GM12878 (cell line): ENCODE results near the gene PELO. TPM values are rescaled to one million over a fixed set of nuclear protein-coding genes. Genes with fewer than 3 reads are reported as not detected.

Experiments used
- ATAC-seq: fragments of 200-7000 bp; cut with Tn5 transposase; 3 replicates; pipeline ENCODE4 v1.9.1; 2020; ENCODE audit warnings: mild to moderate bottlenecking, moderate library complexity
- BruUV-seq: library from RNA; stranded (reverse); fragments of 400-500 nt; replicated peaks from 2 replicates; lab custom pipeline; 2021; lab: Mats Ljungman, UMichigan
- CTCF ChIA-PET: fragments of 300-600 bp; sonication (Branson Sonifier 250); formaldehyde crosslinking; extraction: SDS; loops from one replicate; lab custom pipeline; 2021; ENCODE audit warnings: inconsistent platforms; lab: Yijun Ruan, JAX
- POLR2A ChIA-PET: fragments of 350-600 bp; formaldehyde crosslinking; extraction: SDS; loops from one replicate; lab custom pipeline; 2021; ENCODE audit warnings: inconsistent platforms; lab: Charles Lee
- RAD21 ChIA-PET: fragments of 300-600 bp; sonication (Branson Sonifier 250); formaldehyde crosslinking; loops from one replicate; lab custom pipeline; 2023; ENCODE audit warnings: antibody characterized with exemption; ENCODE audit not compliant: unreplicated experiment; lab: Charles Lee
- SMC1A ChIA-PET: fragments of 300-600 bp; sonication (Branson Sonifier 250); formaldehyde crosslinking; loops from one replicate; lab custom pipeline; 2023; ENCODE audit not compliant: unreplicated experiment, uncharacterized antibody; lab: Charles Lee
- DNase-seq: peaks from one replicate; pipeline ENCODE4 v3.0.0-alpha.2; 2011; ENCODE audit warnings: low read depth, low spot score
- FAIRE-seq: peaks from 3 replicates; lab custom pipeline; 2011; peaks lifted over from hg19 to GRCh38; lab: Jason Lieb, UNC
- H2AFZ ChIP-seq: 2 replicates; pipeline ENCODE4 v1.6.0; 2011; ENCODE audit warnings: low read depth, low read length, control low read depth; ENCODE audit not compliant: control insufficient read depth
- H3K27ac ChIP-seq: 2 replicates; pipeline ENCODE4 v1.5.1; 2011; ENCODE audit warnings: control low read depth; ENCODE audit not compliant: control insufficient read depth, insufficient read depth
- H3K27me3 ChIP-seq, 2 experiments: replicated peaks in 1 of 2; 2 replicates each; pipeline versions ENCODE4 v1.6.0 to v1.6.1; 2011; ENCODE audit warnings: low read length in 1 of 2; ENCODE audit not compliant: control insufficient read depth in 2 of 2, insufficient read depth in 2 of 2
- H3K36me3 ChIP-seq, 2 experiments: 2 replicates each; pipeline ENCODE4 v1.5.1; 2011; ENCODE audit warnings: low read length in 1 of 2; ENCODE audit not compliant: control insufficient read depth in 2 of 2, insufficient read depth in 2 of 2
- H3K4me1 ChIP-seq: 2 replicates; pipeline ENCODE4 v1.6.1; 2011; ENCODE audit warnings: mild to moderate bottlenecking, low read length, moderate library complexity, mixed read lengths; ENCODE audit not compliant: control insufficient read depth, insufficient read depth
- H3K4me2 ChIP-seq: 2 replicates; pipeline ENCODE4 v1.6.0; 2011; ENCODE audit warnings: control low read depth; ENCODE audit not compliant: control insufficient read depth, insufficient read depth
- H3K4me3 ChIP-seq: fragments of 200-600 bp; sonication (generic); 2 replicates; pipeline ENCODE4 v1.5.1; 2016
- H3K79me2 ChIP-seq: 2 replicates; pipeline ENCODE4 v1.6.0; 2011; ENCODE audit warnings: low read length; ENCODE audit not compliant: control insufficient read depth, insufficient read depth
- H3K9ac ChIP-seq: 2 replicates; pipeline ENCODE4 v1.8.0; 2011; ENCODE audit warnings: low read length, control low read depth, mixed read lengths; ENCODE audit not compliant: control insufficient read depth, insufficient read depth
- H3K9me3 ChIP-seq: replicated peaks from 3 replicates; pipeline ENCODE4 v1.5.1; 2011; ENCODE audit warnings: mild to moderate bottlenecking, low read length; ENCODE audit not compliant: control insufficient read depth, insufficient read depth
- H4K20me1 ChIP-seq: 2 replicates; pipeline ENCODE4 v1.6.0; 2011; ENCODE audit not compliant: control insufficient read depth, insufficient read depth
- CHD1 ChIP-seq: IDR thresholded peaks from 2 replicates; pipeline ENCODE4 v1.6.1; 2012; ENCODE audit warnings: low read depth, low read length, improper control_type of control experiment
- HCFC1 ChIP-seq: fragments of 150-350 bp; IDR thresholded peaks from 2 replicates; pipeline ENCODE4 v1.6.1; 2014; ENCODE audit warnings: low read length
- JUND ChIP-seq: IDR thresholded peaks from 2 replicates; pipeline ENCODE4 v1.6.1; 2012; ENCODE audit warnings: low read depth, mild to moderate bottlenecking, low read length, improper control_type of control experiment, moderate library complexity
- SREBF2 ChIP-seq: IDR thresholded peaks from 2 replicates; pipeline ENCODE4 v1.6.1; 2012; ENCODE audit warnings: mild to moderate bottlenecking, low read length
- SUZ12 ChIP-seq: fragments of 200-600 bp; sonication (generic); IDR thresholded peaks from one replicate; pipeline ENCODE4 v1.6.1; 2018; ENCODE audit warnings: antibody characterized with exemption, mild to moderate bottlenecking; ENCODE audit not compliant: unreplicated experiment
- TCF12 ChIP-seq: IDR thresholded peaks from 2 replicates; pipeline ENCODE4 v1.6.1; 2011; ENCODE audit warnings: low read depth, mild to moderate bottlenecking, low read length
- WGBS: methylation state at CpG from one replicate; pipeline ENCODE4 v1.1.6; 2016; ENCODE audit warnings: low lambda C conversion rate; ENCODE audit not compliant: insufficient replicate concordance, insufficient coverage; ENCODE audit errors: missing lambda C conversion rate; 5-methylcytosine and 5-hydroxymethylcytosine counted together
- in situ Hi-C: fragments of 300-500 bp; cut with MboI; formaldehyde crosslinking; loops from 9 replicates; pipeline ENCODE4 v1.14.3; 2018; ENCODE audit warnings: mixed read lengths
- intact Hi-C: fragments of 100-400 bp; cut with micrococcal nuclease; formaldehyde crosslinking; loops from one replicate; pipeline ENCODE4 v1.14.2; 2022; ENCODE audit not compliant: unreplicated experiment
- polyA plus RNA-seq, 11 experiments: library from polyadenylated mRNA; depleted of rRNA in 4 of 11; unstranded in 6 of 11; stranded (reverse) in 5 of 11; fragments of >200 nt; fragmentation: Nextera tagmentation in 4 of 11; fragmentation: Illumina TruSeq in 1 of 11; extraction: Ambion mirVana in 4 of 11; extraction: Trizol in 1 of 11; gene quantifications; 1 replicate in 1 of 11; 2 replicates in 10 of 11; pipeline versions ENCODE4 v1.2.1 to v1.2.3, GENCODE V29; 2011 to 2016; ENCODE audit warnings: inconsistent platforms in 2 of 11, missing spikeins in 2 of 11, low read depth in 1 of 11
- total RNA-seq, 4 experiments: library from RNA; depleted of rRNA in 3 of 4; stranded (reverse); fragments of >200 nt in 3 of 4; fragmentation: Illumina TruSeq in 1 of 4; extraction: Trizol in 1 of 4; gene quantifications; 2 replicates each; pipeline versions ENCODE4 v1.2.1 to v1.2.3, GENCODE V29; 2013 to 2021
- TF ChIP-seq, protein P1 (sequence below): fragments of 450-650 bp; IDR thresholded peaks from 2 replicates; pipeline ENCODE4 v1.6.1; 2017; ENCODE audit warnings: mild to moderate bottlenecking, moderate library complexity

The PELO gene
- total and polyA plus RNA-seq, 10 of the 15 experiments (the other 5 are each of a cell fraction or from before 2014, with no cell fraction given) = 5.6 to 11.9 (median 8.7) TPM

DNA sequence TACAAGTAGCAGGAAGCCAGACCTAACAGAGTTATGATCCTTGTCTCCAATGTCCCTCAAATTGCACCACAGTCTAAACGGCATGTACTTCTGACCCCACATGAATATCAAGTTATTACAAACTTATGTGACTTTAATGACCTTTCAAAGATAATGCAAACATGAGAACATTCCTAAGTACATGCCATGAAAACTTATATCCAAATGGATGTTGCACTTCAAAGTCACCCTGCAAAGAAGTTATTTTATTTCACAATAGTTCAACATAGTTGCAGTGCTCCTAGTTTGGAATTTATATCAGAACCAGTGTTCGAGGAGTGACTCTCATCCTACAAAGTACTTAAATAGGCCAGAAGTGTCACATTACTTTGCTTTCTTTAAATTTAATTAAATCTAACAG is 41.2 kb upstream of the PELO start:
- Histone ChIP-seq H3K36me3 (no peaks in the 10 kb centered on the region), H4K20me1 (no peaks in the 10 kb centered on the region), H2AFZ (no peak overlapping the region), H3K27me3 (no peaks in the 10 kb centered on the region; a peak in 2 of 4 replicates), H3K27ac (no peak overlapping the region), H3K9me3 (no peaks in the 10 kb centered on the region), H3K4me2 (no peak overlapping the region), H3K4me3 (no peak overlapping the region), H3K4me1 (no peaks in the 10 kb centered on the region; the same call in 1 of the 2 replicates), H3K79me2 (no peaks in the 10 kb centered on the region), H3K9ac (no peak overlapping the region)
- DNase-seq (no peak), FAIRE-seq (no peak), ATAC-seq (no peak)
- ChIA-PET RAD21 (no interaction called here), CTCF (no interaction called here), SMC1A (no interaction called here), POLR2A (no interaction called here)
- in situ Hi-C loops = no loop called here
- no TSS peak for BruUV-seq
- 45% methylated on average over 2 of the region's 2 CpGs for WGBS
- TF ChIP-seq SUZ12 (no peak), TCF12 (no peak), CHD1 (no peak), HCFC1 (no peak), JUND (no peak), SREBF2 (no peak)
- TF ChIP-seq, protein P1, sequence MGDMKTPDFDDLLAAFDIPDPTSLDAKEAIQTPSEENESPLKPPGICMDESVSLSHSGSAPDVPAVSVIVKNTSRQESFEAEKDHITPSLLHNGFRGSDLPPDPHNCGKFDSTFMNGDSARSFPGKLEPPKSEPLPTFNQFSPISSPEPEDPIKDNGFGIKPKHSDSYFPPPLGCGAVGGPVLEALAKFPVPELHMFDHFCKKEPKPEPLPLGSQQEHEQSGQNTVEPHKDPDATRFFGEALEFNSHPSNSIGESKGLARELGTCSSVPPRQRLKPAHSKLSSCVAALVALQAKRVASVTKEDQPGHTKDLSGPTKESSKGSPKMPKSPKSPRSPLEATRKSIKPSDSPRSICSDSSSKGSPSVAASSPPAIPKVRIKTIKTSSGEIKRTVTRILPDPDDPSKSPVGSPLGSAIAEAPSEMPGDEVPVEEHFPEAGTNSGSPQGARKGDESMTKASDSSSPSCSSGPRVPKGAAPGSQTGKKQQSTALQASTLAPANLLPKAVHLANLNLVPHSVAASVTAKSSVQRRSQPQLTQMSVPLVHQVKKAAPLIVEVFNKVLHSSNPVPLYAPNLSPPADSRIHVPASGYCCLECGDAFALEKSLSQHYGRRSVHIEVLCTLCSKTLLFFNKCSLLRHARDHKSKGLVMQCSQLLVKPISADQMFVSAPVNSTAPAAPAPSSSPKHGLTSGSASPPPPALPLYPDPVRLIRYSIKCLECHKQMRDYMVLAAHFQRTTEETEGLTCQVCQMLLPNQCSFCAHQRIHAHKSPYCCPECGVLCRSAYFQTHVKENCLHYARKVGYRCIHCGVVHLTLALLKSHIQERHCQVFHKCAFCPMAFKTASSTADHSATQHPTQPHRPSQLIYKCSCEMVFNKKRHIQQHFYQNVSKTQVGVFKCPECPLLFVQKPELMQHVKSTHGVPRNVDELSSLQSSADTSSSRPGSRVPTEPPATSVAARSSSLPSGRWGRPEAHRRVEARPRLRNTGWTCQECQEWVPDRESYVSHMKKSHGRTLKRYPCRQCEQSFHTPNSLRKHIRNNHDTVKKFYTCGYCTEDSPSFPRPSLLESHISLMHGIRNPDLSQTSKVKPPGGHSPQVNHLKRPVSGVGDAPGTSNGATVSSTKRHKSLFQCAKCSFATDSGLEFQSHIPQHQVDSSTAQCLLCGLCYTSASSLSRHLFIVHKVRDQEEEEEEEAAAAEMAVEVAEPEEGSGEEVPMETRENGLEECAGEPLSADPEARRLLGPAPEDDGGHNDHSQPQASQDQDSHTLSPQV = no peak
- intact Hi-C loops = no loop called here
